Calu3 (cell line): Measurements from ENCODE around the gene MAD1L1. TPM values are rescaled to one million over a fixed set of nuclear protein-coding genes. Genes with fewer than 3 reads are reported as not detected.

Source experiments
- BruUV-seq: library from RNA; stranded (reverse); fragments of 400-500 nt; replicated peaks from 2 replicates; lab custom pipeline; 2021; lab: Mats Ljungman, UMichigan
- CTCF ChIA-PET: fragments of 300-600 bp; sonication (Branson Sonifier 250); formaldehyde crosslinking; loops from one replicate; lab custom pipeline; 2022; ENCODE audit warnings: antibody characterized with exemption; lab: Charles Lee
- DNase-seq: peaks from one replicate; pipeline ENCODE4 v3.0.0; 2022
- H3K27ac Mint-ChIP-seq: one replicate; pipeline ENCODE4 v1.8.0; 2022; ENCODE audit warnings: mixed read lengths; ENCODE audit not compliant: unreplicated experiment
- H3K27me3 Mint-ChIP-seq: one replicate; pipeline ENCODE4 v1.8.0; 2022; ENCODE audit warnings: mixed read lengths; ENCODE audit not compliant: unreplicated experiment
- H3K36me3 Mint-ChIP-seq: one replicate; pipeline ENCODE4 v1.8.0; 2022; ENCODE audit warnings: mild to moderate bottlenecking, moderate library complexity, mixed read lengths; ENCODE audit not compliant: insufficient read depth, unreplicated experiment
- H3K4me1 Mint-ChIP-seq: one replicate; pipeline ENCODE4 v1.8.0; 2022; ENCODE audit warnings: mild to moderate bottlenecking, low read depth, mixed read lengths; ENCODE audit not compliant: unreplicated experiment
- H3K4me3 Mint-ChIP-seq: one replicate; pipeline ENCODE4 v1.8.0; 2022; ENCODE audit warnings: mild to moderate bottlenecking, low read depth, moderate library complexity, mixed read lengths; ENCODE audit not compliant: unreplicated experiment
- H3K9me3 Mint-ChIP-seq: one replicate; pipeline ENCODE4 v1.8.0; 2022; ENCODE audit warnings: low read depth, mixed read lengths; ENCODE audit not compliant: unreplicated experiment
- CTCF ChIP-seq: fragments of 200-600 bp; IDR thresholded peaks from one replicate; pipeline ENCODE4 v1.8.0; 2022; ENCODE audit warnings: antibody characterized with exemption; ENCODE audit not compliant: unreplicated experiment
- intact Hi-C: fragments of 100-400 bp; cut with micrococcal nuclease; formaldehyde crosslinking; loops from one replicate; pipeline ENCODE4 v1.10.0; 2022; ENCODE audit not compliant: unreplicated experiment
- total RNA-seq: library from RNA; stranded (reverse); gene quantifications from 2 replicates; pipeline ENCODE4 v1.2.3, GENCODE V29; 2022

Gene MAD1L1
- total RNA-seq, 1 experiment from 2014 or later = 86.0 TPM

GRCh38 chr7:2104107-2104710 is 128.5 kb downstream of the MAD1L1 start:
- Mint-ChIP-seq H3K9me3 (no peaks in the 10 kb centered on the region), H3K27me3 (no peaks in the 10 kb centered on the region), H3K4me3 (no peak overlapping the region), H3K4me1 (no peaks in the 10 kb centered on the region), H3K36me3 (peaks cover 16% of the 10 kb centered on the region), H3K27ac (no peak overlapping the region)
- peak; percentile 26 for TF ChIP-seq CTCF
- intact Hi-C loops = no loop called here
- CTCF ChIA-PET = no interaction called here
- no TSS peak for BruUV-seq
- no peak for DNase-seq

GRCh38 chr7:2103071-2103898 is 129.5 kb downstream of the MAD1L1 start:
- H3K36me3 Mint-ChIP-seq = peaks cover 11% of the 10 kb centered on the region
- no peak overlapping the region for H3K4me3 Mint-ChIP-seq
- intact Hi-C loops = no loop called here
- H3K4me1 Mint-ChIP-seq = no peaks in the 10 kb centered on the region
- no peak for TF ChIP-seq CTCF
- no peaks in the 10 kb centered on the region for H3K27me3 Mint-ChIP-seq
- H3K9me3 Mint-ChIP-seq = no peaks in the 10 kb centered on the region
- no TSS peak for BruUV-seq
- H3K27ac Mint-ChIP-seq = no peak overlapping the region
- CTCF ChIA-PET = no interaction called here
- DNase-seq = no peak

- intact Hi-C loops = no loop called here
Observed at GRCh38 chr7:2102375-2102723, 130.4 kb downstream of the MAD1L1 start.

More at GRCh38 chr7:2102375-2102723, 130.4 kb downstream of the MAD1L1 start:
- TF ChIP-seq CTCF = no peak
- Mint-ChIP-seq H3K4me1 (no peaks in the 10 kb centered on the region), H3K9me3 (no peaks in the 10 kb centered on the region), H3K27me3 (no peaks in the 10 kb centered on the region), H3K36me3 (peaks cover 7% of the 10 kb centered on the region), H3K27ac (no peak overlapping the region), H3K4me3 (no peak overlapping the region)
- no peak for DNase-seq
- BruUV-seq = no TSS peak
- CTCF ChIA-PET = no interaction called here
